Astrocyte of the hippocampus (primary cell): ENCODE results near the gene LAMA5.

Experiments used
- DNase-seq: peaks from one replicate; pipeline ENCODE4 v3.0.0; 2011; ENCODE audit warnings: low read depth, low spot score

The LAMA5 gene

GRCh38 chr20:62349556-62350097, 17.5 kb downstream of the LAMA5 start:
- DNase-seq: no peak

GRCh38 chr20:62348604-62349003, 18.5 kb downstream of the LAMA5 start:
- DNase-seq: no peak

DNA sequence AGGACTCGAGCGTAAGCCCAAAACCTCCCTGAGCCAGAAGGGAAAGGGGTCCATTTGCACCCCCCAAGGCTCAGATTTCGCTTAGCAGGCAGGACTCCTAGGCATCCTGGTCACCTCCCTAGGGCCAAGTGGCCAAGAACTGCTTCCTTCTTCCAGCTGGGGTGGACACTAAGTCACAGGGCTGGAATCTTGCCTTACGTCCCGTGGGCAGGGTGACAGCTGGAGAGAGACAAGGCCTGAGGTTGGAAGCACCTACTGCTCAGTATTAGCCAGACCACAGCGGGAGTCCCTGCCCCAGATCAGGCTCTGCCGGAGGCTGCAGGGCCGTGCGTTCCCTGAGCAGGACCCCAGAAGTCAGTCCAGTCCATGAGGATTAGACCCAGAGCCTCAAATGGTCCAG, 19.7 kb downstream of the LAMA5 start:
- DNase-seq: no peak

DNA sequence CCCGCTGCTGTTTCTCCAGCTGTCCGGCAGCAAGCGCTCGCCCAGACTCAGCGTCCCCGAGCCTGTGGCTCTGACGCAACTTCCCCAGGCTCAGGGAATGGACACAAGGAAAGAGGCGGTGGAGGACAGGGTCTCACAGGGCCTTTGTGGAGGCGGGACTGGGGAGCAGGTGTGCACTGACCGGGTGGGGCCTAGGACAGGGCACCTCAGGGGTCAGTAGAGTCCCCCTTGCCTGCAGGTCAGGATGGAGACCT, 20.0 kb downstream of the LAMA5 start:
- DNase-seq: no peak

GRCh38 chr20:62346398-62347150, 20.5 kb downstream of the LAMA5 start:
- DNase-seq: no peak

DNA sequence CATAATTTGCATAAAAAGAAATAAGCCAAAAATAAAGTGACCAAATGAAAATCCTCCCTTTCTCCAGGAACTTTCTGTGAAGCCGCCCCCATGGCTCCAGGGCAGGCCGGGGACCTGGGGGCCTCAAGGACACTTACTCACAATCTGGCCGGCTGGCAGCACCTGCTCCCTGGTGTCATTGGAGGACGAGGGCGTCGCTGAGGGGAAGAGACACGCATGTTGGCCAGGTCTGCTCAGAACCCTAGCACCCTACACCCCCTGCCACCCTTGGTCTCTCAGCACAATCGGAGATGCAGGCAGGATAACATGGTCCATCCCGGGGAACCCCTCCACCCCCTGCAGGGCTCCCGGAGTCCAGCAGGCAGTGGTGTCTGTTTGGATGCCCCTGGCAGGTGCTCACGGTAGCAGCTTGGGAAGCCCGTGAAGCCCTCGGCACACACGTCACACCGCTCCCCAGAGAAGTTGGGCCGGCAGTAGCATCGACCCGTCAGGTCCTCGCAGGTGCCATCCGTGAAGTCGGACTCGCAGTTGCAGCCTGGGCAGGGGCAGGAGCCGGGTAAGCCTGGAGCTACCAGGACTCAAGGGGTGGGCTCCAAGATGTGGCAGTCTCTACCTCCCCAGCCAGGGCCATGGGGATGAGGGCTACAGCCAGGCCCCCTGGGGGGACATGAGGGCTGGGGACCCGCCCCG, 21.3 kb downstream of the LAMA5 start:
- DNase-seq: no peak

DNA sequence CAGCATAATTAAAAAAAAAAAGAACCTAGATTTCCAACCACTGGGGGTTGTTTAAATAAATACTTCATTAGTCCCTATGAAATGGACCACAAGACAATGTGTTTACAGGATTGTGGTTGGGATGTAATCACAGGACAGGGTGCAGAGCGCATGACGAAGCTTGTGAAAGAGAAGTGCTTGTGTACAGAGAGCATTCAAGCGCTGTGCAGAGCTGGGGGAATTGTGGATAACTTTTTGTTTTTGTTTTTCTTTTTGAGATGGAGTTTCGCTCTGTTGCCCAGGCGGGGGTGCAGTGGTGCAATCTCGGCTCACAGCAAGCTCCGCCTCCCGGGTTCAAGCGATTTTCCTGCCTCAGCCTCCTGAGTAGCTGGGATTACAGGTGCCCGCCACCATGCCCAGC, 22.3 kb downstream of the LAMA5 start:
- no peak for DNase-seq

GRCh38 chr20:62344092-62344491, 23.0 kb downstream of the LAMA5 start:
- no peak for DNase-seq

GRCh38 chr20:62342910-62343309, 24.2 kb downstream of the LAMA5 start:
- no peak for DNase-seq

DNA sequence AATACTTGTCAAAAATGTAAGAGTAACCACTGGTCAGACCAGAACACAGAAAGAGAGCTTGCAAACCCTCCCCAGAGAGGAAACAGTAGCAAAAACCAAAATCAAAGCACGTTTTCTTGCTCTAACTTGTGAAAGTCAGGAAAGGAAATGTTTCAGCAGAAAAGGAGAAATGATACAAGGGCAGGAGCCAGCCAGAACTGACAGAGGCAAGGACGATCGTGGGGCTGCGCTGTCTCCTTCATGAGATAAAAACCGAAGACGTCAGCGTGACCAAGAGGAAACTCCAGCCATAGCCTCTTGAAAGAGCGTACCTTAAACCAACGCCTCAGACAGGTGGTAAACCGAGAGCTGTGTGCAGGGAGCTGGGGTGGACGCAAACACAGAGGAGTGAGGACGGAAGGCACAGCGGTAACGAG, 27.5 kb downstream of the LAMA5 start:
- DNase-seq: no peak

DNA sequence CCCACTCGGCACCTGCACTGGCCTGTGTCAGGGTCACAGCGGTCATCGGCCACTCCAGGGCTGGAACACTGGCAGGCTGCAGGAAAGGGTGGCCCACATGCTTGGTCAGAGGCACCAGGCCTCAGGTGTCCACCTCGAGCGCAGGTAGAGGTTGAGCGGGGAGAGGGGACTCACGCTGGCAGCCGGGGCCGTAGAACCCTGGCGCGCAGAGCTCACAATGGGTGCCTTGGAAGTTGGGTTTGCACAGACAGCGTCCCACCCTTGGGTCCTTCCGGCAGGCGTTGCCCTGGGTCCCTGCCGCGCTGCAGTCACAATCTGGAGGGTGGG, 28.9 kb downstream of the LAMA5 start:
- DNase-seq: no peak

DNA sequence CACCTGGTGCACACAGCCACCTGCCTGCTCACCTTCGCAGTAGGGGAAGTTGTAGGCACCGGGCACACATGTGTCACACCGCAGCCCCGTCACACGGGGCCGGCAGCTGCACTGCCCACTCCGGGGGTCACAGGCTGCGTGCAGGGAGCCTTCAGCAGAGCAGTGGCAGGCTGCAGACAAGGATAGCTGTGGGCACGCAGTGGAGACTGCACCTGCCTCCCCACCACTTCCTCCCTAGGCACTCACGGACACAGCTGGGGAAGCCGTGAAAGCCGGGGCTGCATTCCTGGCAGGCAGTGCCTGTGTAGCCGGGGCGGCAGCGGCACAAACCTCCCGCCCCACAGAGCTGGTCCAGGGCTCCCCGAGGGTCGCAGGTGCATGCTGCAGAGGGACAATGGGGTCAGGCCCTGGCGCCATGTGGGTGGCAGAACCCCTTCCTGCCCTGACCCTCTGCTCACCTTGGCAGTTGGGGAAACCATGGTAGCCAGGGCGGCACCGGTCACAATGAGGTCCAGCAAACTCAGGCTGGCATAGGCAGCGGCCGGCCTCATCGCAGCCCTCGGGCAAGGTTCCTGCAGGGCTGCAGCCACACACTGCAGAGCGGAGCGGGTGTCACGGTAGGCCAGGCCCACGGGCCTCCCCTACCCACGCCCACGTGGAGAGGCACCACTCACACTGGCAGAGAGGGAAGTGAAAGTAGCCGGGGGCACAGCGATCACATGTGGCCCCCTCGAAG, 29.4 kb downstream of the LAMA5 start:
- DNase-seq: no peak

DNA sequence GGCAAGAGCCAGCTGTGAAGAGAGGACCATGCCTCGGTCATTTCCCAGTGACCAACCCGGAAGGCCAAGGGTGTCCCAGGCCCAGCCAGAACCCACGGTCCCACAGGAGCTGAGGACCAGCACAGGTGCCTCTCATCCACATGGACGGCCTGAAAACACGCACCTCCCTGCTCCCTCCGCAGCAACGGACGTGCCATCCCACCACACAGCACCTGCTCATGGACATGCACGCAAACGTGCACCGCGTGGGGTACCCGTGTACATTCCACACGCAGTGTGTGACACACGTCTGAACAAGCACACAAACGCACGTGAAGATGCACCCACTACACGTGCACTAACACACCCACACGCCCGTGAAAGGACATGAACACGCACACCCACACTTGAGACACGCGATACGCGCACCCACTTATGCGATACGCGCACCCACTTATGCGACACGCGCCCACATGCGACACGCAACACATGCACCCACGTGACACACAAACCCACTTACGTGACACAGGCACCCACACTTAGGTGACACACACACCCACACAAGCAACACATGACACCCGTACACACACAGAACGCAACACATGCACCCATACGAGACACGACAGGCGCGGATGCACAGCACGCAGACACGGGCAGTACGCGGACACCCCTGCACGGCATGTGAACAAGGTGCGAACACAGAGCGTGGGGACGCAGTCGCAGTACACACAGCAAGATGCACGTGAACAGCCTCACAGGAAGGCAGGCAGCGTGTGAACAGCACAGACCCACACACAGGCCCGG, 30.1 kb downstream of the LAMA5 start:
- no peak for DNase-seq

DNA sequence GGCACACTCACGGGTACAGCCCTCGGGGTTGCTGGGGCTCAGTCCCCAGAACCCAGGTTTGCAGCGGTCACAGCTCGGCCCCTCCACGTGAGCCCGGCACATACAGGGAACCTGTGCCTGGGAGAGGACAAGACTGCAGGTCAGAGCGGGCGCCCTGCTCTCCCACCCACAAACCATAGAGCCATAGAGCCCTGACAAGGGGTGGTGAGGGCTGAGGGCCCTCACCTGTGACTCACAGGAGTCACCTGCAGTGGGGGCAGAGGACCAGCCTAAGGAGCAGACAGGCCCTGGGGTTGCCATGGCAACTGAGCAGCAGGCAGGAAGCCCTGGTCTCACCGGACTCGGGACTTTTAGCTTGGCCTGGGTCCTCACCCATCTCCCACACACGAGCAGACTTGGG, 30.8 kb downstream of the LAMA5 start:
- DNase-seq: no peak

- no peak for DNase-seq
Measured at GRCh38 chr20:62335532-62335931, 31.6 kb downstream of the LAMA5 start.

DNA sequence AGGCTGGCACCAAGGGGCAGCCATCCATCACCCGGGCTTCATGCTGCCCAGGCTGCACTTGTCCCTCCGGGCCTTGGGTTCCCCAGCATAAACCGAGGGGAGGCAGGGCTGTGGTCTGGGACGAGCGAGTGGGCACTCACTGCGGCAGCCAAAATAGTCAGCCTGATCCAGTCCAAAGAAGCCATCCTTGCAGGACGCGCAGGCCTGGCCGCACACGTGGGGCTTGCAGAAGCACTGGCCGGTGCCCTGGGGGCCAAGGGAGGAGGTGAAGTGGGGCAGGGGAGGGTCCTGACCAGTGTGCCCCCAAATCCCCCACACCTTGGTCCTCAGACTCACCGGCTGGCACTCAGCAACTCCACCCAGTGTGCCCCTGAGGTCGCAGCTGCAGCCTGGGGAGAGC, 32.2 kb downstream of the LAMA5 start:
- no peak for DNase-seq

GRCh38 chr20:62333820-62334595, 33.1 kb downstream of the LAMA5 start:
- no peak for DNase-seq

- DNase-seq: no peak
Measured at GRCh38 chr20:62332989-62333819, 33.9 kb downstream of the LAMA5 start.

DNA sequence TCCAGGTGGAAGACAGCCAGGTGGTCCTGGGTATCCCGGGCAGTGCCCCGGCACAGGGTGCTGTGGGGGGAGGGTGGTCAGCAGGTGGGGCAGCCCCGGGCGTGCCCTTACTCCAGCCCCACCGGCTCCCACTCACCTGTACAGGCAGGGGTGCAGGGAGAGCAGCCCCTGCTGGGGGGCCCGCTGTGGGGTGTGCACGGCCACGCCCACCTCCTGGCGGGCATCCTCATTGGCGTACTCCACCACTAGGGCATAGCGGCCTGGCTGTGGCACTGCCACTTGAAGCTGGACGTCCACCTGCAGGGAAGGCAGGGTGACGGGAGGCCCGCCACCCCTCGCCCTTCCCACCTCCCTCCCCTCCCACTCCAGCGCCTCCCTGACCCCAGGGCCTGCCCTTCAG, 34.7 kb downstream of the LAMA5 start:
- DNase-seq: no peak

DNA sequence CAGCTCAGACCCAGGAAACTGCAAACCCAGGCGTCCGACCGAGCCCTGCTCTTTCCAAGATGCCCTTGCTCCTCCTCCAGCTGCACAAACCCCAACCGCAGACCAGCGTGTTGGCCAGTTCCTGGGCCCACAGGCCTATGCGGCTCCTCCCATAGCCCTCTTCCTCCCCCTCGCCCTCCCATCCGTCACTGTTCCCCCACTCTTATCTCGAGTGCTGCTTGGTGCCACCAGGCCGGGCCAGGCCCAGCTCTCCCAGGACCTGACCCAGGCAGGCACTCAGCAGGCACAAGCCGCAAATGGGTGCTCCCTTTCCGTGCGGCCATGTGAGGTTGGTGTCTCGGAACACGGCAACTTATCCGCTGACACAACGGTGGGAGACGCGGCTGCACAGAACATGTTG, 35.8 kb downstream of the LAMA5 start:
- no peak for DNase-seq
